GM19238 (cell line): Measurements from ENCODE around the gene DUS1L.

Experiments
- DNase-seq: peaks from one replicate; pipeline ENCODE4 v3.0.0; 2011; ENCODE audit warnings: low spot score; ENCODE audit not compliant: insufficient read length

Gene DUS1L

DNA sequence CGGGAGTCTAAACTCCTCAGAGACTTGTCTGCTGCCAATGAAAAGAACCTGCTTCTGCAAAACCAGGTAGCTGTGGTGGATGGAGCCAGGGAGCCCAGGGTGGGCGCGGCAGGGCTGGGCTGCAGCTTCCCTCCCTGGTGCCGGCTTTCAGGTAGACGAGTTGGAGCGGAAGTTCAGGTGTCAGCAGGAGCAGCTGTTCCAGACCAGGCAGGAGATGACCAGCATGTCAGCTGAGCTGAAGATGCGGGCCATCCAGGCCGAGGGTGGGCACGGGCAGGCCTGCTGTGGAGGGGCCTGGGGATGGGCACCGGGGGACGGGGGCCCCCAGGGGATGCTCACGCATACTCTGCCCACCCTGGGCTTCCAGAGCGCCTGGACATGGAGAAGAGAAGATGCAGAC, 37.4 kb downstream of the DUS1L start:
- DNase-seq, result no peak

DNA sequence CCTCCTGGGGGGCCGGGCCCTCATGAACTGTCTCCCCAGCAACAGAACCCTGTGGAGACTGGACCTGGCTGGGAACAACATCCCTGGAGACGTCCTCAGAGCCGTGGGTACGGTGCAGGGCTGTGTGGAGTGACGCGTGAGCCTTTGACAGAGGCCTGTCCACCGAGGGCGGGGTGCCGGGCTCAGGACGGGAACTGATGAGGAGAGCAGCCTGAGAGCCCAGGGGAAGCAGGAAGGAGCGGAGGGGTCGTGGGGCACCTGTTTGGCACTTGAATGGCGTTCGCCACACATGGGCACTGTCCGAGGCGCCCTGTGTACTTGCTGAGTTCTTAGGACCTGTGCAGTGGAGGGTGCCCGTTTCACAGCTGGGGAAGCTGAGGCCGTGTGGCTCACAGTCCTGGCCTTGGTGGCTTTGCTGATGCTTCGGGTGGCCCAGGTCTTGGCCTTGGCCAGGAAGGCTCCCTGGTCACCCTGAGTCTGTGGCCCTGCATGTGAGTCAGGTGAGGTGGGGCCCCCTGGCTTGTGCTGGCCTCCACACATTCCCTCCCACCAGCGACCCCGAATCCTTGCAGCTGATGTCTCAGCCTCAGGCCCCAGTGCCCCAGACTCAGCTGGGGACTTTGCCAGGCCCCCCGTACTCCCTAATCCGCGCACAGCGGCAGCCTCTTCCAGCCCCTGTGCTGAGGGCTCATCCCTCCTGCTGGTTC, 40.0 kb downstream of the DUS1L start:
- no peak for DNase-seq

DNA sequence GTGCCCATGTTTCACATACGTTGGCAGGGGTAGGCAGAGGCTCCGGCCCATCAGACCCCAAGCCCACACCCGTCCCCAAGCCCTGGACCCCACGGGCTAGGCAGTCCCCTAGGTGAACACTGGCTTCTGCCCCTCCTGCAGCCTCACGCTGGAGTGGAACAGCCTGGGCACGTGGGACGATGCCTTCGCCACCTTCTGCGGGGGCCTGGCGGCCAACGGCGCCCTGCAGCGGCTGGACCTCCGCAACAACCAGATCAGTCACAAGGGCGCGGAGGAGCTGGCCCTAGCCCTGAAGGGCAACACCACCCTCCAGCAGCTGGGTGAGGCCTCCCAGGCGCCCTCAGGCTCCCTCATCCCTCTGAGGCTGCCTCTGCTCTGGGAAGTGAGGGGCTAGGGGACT, 40.7 kb downstream of the DUS1L start:
- no peak for DNase-seq

DNA sequence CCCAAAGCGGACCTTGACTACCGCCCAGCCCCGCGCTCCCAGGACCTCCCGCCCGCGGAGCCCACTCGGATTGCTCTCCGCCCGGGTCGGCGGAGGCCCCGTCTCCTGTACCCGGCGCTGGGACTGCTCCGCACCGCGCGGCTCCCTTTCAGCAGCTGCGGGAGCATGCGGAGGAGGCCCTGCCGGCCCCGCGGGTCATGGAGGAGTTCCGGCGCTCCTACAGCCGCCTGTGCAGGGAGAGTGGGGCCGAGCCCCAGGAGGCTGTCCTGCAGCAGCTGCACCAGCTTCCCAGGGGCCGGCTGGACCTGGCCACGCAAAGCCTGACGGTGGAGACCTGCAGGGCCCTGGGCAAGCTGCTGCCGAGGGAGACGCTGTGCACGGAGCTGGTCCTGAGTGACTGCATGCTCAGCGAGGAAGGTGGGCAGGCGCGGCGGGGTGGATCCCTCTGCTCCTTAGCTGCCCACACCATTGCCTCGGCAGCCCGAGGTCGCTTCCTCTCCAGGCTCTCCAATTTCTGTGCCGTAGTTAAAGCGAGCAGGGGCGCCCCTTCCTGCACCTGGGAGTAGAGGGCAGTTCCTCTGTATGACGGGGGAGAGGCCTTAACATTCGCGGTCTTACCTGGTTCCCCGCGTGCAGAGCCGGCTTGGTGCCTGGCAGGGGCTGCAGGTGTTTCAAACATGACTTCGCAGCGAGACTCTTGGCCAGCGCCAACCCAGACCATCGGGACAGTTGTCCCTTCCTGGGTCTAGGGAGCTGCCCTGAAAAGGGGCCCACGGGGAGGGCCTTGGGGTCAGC, 42.0 kb downstream of the DUS1L start:
- peak; percentile 44 for DNase-seq

DNA sequence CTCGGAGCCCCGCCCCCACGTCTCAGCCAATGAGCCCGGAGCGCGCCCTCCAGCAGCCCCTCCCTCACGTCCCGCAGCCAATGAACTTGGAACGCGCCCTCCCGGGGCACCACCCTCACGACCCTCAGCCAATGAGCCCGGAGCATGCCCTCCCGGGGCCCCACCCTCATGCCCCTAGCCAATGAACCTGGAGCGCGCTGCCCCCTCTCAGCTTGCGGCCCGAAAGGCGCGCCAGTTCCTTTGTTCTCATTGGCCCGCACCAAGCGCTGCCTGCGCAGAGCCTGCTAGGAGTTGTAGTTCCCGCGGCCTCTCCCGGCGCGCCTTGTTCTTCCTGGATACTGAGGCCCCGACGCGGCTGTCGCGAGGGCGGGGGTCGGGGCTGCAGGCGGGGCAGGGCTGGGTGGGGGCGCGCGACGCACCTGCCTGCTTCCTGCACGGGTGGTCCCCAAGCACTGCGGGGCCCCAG, 42.6 kb downstream of the DUS1L start, which contains the start of gene LRRC45:
LRRC45 (plus strand) TSS at position 325 of the 466 bp plus-strand sequence. CDS start 339 bp downstream, outside the sequence.
- peak; percentile 100 for DNase-seq

DNA sequence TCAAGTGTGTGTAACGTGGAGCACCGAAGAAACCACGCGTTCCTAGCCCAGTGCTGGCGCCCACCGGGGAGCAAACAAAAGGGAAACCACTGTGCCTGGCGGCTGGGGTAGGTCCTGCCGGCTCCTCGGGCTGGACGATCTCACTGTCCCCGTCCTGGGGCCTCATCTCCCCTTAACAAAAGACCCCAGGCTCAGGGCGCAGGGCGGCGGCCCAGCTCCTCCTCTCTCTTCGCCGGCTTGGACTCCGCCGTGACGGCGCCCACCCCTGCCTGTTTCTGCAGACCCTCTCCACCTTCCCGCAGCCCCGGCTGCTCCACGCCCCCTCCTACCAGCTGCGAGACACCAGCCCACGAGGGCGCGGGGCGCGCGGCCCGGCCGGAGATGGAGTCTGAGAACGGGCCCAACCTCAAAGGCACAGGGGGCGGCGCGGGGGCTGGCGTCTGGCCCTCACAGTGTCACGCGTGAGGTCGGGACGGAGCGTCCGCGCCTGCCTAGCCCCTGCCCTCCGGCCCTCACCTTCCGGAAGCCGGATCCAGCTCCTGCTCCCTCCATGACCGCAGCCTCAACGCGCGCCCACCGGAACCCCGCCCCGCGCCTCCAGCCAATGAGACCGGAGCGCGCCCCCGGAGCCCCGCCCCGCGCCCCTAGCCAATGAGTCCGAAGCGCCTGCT, 43.2 kb downstream of the DUS1L start, which contains the start of gene CENPX:
CENPX (minus strand) TSS at position 569 of the 671 bp plus-strand sequence; CDS start at position 552, 17 bp downstream.
- no peak for DNase-seq

DNA sequence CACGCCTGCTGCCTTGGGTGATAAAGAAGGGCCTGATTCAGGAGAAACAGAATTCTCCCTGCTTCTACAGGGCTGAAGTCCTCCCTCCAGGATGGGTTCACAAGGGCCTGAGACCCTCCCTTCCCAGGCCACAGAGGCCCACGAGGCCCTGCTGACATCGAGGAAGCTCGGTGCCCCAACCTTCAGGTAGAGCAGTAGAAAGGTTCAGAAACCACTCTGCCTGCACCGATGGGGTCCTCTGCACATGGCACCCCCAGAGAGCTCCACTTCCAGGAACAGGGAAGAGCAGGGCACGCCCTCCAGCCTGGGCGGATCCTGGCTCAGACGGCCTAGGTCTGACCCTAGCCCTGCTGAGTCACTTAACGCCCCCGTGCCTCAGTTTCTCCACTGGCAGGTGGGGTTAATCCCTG, 43.7 kb downstream of the DUS1L start:
- no peak for DNase-seq

DNA sequence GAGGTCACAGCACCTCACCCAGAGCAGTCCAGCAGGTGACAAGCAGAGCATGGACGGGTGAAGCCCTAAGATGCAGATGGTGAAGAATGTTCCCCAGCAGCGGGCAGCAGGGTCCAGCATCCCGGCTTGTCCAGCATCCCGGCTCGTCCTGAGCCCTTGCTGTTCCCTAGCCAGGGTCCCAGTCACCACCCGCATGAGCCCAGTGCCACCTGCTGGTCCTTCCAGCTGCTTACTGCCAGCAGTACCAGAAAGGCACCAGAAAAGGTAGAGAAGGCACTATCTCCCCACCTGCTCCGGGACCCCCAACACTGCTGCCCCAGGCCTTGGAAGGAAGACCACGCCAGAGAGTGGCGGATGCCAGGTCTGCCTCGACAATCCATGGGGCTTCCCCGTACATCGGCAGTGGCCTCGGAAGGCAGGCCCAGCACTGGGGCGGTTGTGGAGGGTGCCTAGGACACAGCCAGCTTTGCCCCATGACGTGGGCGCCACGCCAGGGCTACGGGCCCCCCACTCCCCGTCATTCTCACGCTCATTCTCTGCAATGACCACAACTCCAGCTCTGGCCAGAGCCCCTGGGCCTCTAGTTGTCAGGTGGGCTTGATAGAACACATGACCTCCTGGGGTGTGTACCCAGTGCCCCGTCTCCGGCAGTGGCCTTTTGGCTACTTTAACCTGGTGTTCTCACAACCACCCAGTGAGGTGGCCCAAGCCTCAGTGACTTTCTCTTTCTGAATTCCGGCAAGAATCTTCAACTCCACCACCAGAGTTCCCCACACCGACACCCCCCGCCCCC, 44.3 kb downstream of the DUS1L start:
- DNase-seq, result peak; percentile 48

DNA sequence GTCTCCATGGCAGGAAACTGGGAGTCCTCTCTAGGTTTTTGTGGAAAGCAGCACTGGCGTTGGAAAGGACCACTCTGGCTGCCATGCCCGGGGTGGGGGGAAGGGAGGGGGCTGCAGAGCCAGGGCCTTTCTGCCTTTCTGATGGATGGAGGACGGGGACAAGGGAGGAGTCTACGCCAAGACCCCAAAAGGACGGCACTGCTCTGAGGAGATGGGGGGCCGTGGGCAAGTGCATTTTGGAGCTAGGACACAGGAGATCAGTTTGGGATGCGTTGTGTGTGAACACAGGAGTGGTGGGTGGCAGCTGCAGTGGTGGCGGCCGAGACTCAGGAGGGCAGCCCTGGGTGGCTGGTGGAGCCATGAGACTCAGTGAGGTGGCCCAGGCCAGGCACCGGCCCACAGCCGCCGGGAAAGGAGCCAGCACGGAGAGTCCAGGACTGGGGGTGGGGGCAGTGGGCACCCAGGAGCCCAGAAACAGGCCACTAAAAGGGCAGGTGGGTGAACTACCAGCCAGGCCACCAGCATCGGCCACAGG, 45.0 kb downstream of the DUS1L start:
- no peak for DNase-seq

DNA sequence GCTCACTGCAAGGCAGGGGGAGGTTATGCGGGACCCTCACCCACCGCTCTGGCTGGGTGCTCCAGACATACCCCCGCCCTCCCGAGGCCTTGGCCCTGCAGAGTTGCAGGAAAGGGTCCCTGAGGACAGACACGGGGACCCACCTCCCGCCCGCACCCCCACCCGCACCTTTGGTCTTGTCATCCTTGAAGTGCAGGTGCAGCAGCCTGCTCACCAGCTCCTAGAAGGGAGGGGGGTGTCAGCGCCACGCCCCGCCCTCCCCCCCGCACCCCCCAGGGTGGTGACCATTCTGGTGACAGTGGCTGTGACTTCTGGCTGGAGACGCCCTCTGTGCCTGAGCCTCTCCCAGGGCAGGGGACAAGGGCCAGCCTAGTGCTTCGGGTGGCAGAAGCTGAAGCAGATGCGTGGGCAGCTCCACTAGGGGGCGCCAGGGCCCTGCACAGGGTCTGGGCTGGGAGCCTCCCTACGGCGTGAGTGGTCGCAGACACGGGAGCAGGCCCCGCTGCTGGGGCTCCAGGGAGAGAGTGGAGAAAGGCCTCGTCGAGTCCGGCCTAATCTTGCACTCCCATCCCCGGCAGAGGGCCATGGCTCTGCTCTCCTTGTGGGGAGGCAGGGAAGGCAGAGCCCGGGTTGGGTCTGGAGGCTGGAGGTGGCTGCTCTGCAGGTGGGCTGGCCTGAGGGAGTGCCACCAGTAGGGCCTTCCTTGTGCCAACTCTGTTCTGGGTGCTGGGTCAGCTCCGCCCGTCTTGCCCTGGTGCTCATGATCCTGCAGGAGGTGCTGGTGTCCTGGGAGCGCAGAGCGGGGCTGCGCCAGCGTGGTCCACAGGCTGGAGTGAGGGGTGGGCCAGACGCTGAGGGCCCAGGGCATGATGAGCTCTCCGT, 45.7 kb downstream of the DUS1L start:
- peak; percentile 70 for DNase-seq

DNA sequence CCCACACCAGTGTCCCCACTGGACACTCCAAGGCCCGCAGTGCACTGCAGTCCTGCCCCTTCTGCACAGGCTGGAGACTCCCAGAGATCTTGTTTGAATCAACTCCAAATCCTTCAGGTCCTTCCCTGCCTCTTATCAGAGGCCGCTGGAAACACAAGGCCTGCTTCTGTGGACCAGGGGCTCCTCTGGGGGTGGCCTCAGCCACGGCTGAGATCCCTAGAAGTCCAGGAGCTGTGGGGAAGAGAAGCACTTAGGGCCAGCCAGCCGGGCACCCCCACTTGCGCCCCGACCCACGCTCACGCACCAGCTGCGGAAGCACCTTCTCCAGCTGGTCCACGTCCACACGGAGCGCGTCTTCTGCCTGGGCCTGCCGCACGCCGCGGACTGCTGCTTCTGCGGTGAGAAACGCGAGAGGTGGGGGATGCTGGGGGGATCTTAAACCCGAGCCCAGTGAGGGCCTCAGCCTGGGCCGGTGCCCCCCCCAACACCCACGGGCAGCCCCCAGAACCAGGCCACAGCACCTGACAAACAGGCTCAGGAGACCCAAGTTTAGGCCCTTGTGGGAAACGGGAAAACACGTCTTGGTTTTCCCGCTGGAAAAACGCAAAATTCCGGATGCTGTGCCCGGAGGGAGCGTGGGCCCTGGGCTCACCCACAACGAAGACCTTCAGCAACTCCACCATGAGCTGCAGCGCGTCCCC, 46.5 kb downstream of the DUS1L start:
- no peak for DNase-seq

DNA sequence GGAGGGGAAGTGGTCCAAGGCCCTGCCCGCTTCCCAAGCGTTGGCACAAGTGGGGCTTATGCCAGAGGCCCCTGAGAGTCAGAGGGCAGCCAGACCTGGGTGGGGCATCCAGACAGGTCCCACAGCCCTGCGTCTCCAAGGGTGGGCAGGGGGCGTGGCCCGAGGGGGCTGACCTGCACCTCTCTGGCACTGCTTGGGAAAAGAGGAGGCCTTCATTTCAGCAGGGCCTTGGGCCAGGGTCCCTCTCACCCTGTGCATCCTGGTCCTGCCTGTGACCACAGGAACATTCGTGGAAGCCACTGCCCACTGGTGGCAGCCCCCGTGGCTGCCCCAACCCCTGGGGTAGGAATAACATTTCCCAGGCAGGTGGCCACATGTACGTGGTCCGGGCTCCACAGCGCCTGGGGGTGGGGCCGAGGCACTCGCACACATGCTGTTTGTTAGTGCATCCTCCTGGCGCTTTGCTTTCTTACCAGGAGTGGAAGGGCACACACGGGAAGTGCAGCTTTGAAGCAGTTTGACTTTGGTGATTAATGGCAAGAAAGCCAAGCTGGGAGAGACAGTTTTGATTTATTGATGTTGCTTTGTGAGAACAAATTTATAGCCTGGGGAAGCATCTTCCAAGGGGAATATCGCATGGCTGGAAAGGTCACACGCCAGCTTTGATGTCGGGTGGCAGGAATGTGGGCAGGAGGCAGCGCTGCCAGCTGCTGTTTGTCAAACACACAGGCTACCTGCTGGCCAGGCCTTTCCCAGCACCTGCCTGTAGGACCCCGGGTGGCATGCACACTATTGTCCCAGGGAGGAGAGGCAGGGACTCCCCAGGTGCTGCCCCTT, 47.2 kb downstream of the DUS1L start:
- no peak for DNase-seq

DNA sequence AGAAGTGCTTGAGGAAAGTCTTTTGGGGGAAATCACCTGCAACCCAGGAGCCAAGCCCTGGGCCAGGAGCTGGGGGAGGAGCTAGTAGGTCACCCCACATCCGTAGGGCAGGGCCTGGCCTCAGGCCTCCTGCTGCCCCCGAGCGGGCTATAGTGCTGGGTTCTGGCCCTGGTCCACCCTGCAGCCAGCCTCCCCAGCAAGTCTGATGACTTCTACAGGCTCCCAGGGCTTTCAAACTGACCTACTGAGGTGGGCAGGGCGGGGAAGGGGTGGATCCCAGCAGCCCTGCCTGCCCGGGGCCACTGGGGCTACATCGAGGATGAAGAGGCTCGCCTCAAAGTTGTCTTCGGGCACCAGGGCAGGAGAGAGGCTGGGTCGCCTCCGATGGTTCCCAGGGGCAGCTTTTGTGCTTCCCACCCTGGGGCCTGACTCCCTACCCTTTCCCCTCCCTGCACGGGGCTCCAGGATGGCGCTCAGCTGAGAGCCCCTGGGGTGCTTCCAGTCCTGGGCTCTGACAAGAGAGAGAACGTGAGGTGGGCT, 47.9 kb downstream of the DUS1L start:
- no peak for DNase-seq

DNA sequence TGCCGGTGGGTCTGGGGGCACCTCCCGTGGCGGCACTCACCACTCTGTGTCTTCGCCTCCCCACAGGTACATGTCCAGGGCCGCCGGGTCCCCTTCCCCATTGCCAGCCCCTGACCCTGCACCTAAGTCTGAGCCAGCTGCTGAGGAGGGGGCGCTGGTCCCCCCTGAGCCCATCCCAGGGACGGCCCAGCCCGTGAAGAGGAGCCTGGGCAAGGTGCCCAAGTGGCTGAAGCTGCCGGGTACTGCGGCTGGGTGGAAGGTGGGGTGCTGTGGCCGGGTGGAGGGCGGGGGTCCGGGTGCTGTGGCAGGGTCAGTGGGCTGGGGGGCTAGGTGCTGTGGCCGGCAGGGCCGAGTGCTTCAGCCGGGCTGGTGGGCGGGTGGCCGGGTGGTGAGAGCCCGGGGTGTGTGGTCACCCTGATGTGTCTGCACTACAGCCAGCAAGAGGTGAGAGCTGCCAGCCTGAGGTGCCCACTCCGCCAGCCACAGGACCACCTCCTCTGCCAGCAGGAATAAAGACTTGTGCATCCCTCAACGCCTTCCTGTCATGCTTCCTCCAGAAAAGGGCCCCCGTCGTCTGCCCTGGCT, 48.6 kb downstream of the DUS1L start:
- no peak for DNase-seq

DNA sequence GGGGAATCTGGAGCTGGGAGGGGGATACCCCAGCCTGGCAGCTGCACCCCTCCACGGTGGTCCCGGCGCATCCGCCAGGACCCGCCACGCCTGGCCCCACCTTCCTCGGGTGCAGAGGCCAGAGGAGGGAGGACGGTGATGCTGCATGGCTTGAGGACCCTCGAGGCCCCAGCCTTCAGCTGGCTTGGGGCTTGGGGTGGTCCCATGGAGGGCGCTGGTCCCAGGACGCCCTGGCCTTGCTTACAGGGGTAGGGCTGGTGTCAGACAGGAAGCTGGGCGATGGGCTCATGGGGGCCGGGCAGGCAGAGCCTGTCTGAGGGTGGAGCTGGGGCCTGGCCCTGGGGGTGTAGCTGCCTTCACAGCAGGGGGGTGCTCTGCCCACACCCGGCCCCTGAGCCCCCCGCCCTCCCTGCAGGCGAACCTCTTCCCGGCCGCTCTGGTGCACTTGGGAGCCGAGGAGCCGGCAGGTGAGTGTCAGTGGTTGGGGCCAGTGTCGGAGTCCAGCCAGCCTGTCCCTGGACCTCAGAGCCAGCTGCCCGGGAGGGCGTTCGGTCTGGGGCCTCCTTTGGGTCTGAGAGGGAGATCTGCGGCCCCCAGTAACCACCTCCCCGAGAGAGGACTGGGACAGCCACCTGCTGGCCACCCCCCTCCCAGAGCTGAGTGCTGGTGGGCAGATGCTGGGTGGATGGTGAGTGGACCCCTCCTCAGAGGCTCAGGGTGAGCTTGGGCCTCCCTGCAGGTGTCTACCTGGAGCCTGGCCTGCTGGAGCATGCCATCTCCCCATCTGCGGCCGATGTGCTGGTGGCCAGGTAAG, 49.3 kb downstream of the DUS1L start:
- DNase-seq, result no peak

DNA sequence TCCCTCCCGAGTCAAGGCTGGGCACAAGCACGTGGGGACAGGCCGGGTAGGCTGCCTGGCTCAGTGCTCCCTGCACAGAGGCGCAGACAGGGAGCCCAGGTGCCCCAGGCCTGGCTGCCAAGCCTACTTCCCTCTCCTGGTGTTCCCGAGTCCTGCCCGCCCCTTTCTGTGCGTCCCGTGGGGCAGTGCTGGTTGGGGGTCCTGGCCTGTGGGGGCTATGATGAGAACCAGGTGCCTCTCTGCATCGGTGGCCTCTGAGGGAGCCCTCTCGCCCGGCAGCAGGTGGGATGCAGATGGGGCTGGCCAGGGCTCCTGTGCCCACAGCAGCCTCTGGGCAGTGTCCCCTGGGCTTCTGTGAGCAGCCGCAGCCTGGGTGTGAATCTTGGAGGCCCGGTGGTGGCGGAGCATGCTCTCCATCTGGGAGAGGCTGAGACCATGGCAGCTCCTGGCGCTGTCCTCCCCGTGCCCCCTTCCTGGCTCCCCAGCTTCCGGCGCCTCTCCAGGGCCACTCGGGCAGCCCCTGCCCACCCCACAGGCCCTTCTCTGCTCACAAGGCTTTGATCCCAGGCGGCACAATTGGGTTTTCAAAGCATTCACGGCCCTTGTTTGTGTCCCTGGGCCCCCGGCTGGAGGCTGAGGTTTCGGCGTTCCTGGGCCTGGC, 50.2 kb downstream of the DUS1L start:
- no peak for DNase-seq
